Mesenchymal stem cell (in vitro differentiated cells and primary cell): Measurements from ENCODE around the gene P2RX1.

ENCODE experiments used
- DNase-seq: peaks from one replicate; pipeline ENCODE4 v3.0.0-alpha.2; 2013
- H2AFZ ChIP-seq: one replicate; pipeline ENCODE4 v1.6.1; 2013; ENCODE audit warnings: low read depth, mild to moderate bottlenecking, control low read depth, inconsistent platforms, low read length, moderate library complexity
- H2AK5ac ChIP-seq: 2 replicates; pipeline ENCODE4 v1.6.1; 2013; ENCODE audit warnings: low read length, moderate library complexity, mild to moderate bottlenecking, inconsistent platforms; ENCODE audit not compliant: severe bottlenecking
- H2BK120ac ChIP-seq: one replicate; pipeline ENCODE4 v1.6.1; 2013; ENCODE audit warnings: low read depth, mild to moderate bottlenecking, inconsistent platforms, low read length, moderate library complexity
- H2BK12ac ChIP-seq, 2 experiments: one replicate each; pipeline ENCODE4 v1.6.1; 2013; ENCODE audit warnings: inconsistent platforms in 2 of 2, low read length in 2 of 2, mild to moderate bottlenecking in 2 of 2, moderate library complexity in 2 of 2, control low read depth in 1 of 2
- H2BK15ac ChIP-seq: one replicate; pipeline ENCODE4 v1.6.1; 2013; ENCODE audit warnings: mild to moderate bottlenecking, low read depth, inconsistent platforms; ENCODE audit not compliant: poor library complexity, severe bottlenecking
- H2BK5ac ChIP-seq: 2 replicates; pipeline ENCODE4 v1.6.1; 2013; ENCODE audit warnings: low read depth, mild to moderate bottlenecking, low read length, control low read depth, inconsistent platforms; ENCODE audit not compliant: poor library complexity, severe bottlenecking
- H3K14ac ChIP-seq, 2 experiments: one replicate each; pipeline ENCODE4 v1.6.1; 2013; ENCODE audit warnings: inconsistent platforms in 2 of 2, low read length in 2 of 2, control low read depth in 1 of 2, mild to moderate bottlenecking in 1 of 2, moderate library complexity in 1 of 2
- H3K18ac ChIP-seq, 2 experiments: one replicate each; pipeline ENCODE4 v1.6.1; 2013; ENCODE audit warnings: inconsistent platforms in 2 of 2, low read length in 2 of 2, control low read depth in 1 of 2, low read depth in 1 of 2, mild to moderate bottlenecking in 1 of 2
- H3K23ac ChIP-seq, 2 experiments: one replicate each; pipeline ENCODE4 v1.6.1; 2013; ENCODE audit warnings: inconsistent platforms in 2 of 2, low read length in 2 of 2, mild to moderate bottlenecking in 2 of 2, moderate library complexity in 2 of 2, control low read depth in 1 of 2
- H3K27ac ChIP-seq: 2 replicates; pipeline ENCODE4 v1.5.1; 2013; ENCODE audit warnings: mild to moderate bottlenecking, moderate library complexity, low read length, control low read depth, inconsistent platforms; ENCODE audit not compliant: poor library complexity, severe bottlenecking
- H3K27me3 ChIP-seq, 2 experiments: 2 replicates each; pipeline versions ENCODE4 v1.6.1 to v1.7.0; 2013; ENCODE audit warnings: low read length in 2 of 2, mild to moderate bottlenecking in 2 of 2, moderate library complexity in 2 of 2, control low read depth in 1 of 2, inconsistent platforms in 1 of 2; ENCODE audit not compliant: control insufficient read depth in 1 of 2, insufficient read depth in 1 of 2
- H3K36me3 ChIP-seq, 2 experiments: 2 replicates each; pipeline versions ENCODE4 v1.6.1 to v1.7.0; 2013; ENCODE audit warnings: low read length in 2 of 2, control low read depth in 1 of 2, inconsistent platforms in 1 of 2, low read depth in 1 of 2, mild to moderate bottlenecking in 1 of 2; ENCODE audit not compliant: insufficient read depth in 2 of 2, control insufficient read depth in 1 of 2
- H3K4ac ChIP-seq, 2 experiments: one replicate each; pipeline ENCODE4 v1.6.1; 2013; ENCODE audit warnings: inconsistent platforms in 2 of 2, low read length in 2 of 2, mild to moderate bottlenecking in 2 of 2, moderate library complexity in 2 of 2, control low read depth in 1 of 2, low read depth in 1 of 2
- H3K4me1 ChIP-seq: 2 replicates; pipeline ENCODE4 v1.6.1; 2013; ENCODE audit warnings: low read depth, low read length, control low read depth; ENCODE audit not compliant: control insufficient read depth, insufficient read depth
- H3K4me2 ChIP-seq: 2 replicates; pipeline ENCODE4 v1.6.1; 2013; ENCODE audit warnings: low read length, mild to moderate bottlenecking, inconsistent platforms; ENCODE audit not compliant: poor library complexity, severe bottlenecking
- H3K4me3 ChIP-seq, 2 experiments: 2 replicates each; pipeline versions ENCODE4 v1.5.1 to v1.7.0; 2013; ENCODE audit warnings: low read length in 2 of 2, mild to moderate bottlenecking in 2 of 2, control low read depth in 1 of 2, low read depth in 1 of 2; ENCODE audit not compliant: insufficient read depth in 1 of 2
- H3K79me1 ChIP-seq: replicated peaks from 2 replicates; pipeline ENCODE4 v1.6.1; 2013; ENCODE audit warnings: mild to moderate bottlenecking, control low read depth, low read length, inconsistent platforms; ENCODE audit not compliant: poor library complexity, severe bottlenecking
- H3K9ac ChIP-seq: 2 replicates; pipeline ENCODE4 v1.7.0; 2013; ENCODE audit warnings: mild to moderate bottlenecking, low read length, moderate library complexity
- H3K9me3 ChIP-seq: 2 replicates; pipeline ENCODE4 v1.7.0; 2013; ENCODE audit warnings: mild to moderate bottlenecking, low read length; ENCODE audit not compliant: control insufficient read depth
- H4K8ac ChIP-seq: one replicate; pipeline ENCODE4 v1.6.1; 2013; ENCODE audit warnings: inconsistent platforms, mild to moderate bottlenecking, low read length, moderate library complexity
- H4K91ac ChIP-seq: one replicate; pipeline ENCODE4 v1.6.1; 2013; ENCODE audit warnings: mild to moderate bottlenecking, low read length, inconsistent platforms
- WGBS: methylation state at CpG from one replicate; pipeline ENCODE4 v1.1.7; 2013; ENCODE audit warnings: mixed read lengths; 5-methylcytosine and 5-hydroxymethylcytosine counted together

The P2RX1 gene

GRCh38 chr17:3947318-3947810 is 31.1 kb upstream of the P2RX1 start:
- Histone ChIP-seq H3K4me1 (peaks cover 11% of the 10 kb centered on the region), H3K4ac (no peak overlapping the region), H3K79me1 (no peaks in the 10 kb centered on the region), H2BK12ac (no peak overlapping the region), H3K9me3 (no peaks in the 10 kb centered on the region), H3K27me3 (peaks cover 5 to 23% of the 10 kb centered on the region in 2 experiments), H2BK120ac (no peak overlapping the region), H3K18ac (no peak overlapping the region), H3K9ac (no peak overlapping the region), H4K91ac (peak overlapping the region; percentile 87), H3K27ac (no peak overlapping the region), H3K14ac (no peak overlapping the region), H3K4me3 (no peak overlapping the region), H3K36me3 (no peaks in the 10 kb centered on the region), H3K23ac (no peak overlapping the region), H3K4me2 (no peak overlapping the region), H4K8ac (no peak overlapping the region), H2AFZ (no peak overlapping the region), H2AK5ac (no peak overlapping the region), H2BK5ac (no peak overlapping the region), H2BK15ac (no peak overlapping the region)
- 96% methylated on average over 43 of the region's 43 CpGs for WGBS
- no peak for DNase-seq

GRCh38 chr17:3946711-3947235 is 30.5 kb upstream of the P2RX1 start:
- H3K9me3 ChIP-seq: no peaks in the 10 kb centered on the region
- no peak overlapping the region for H2BK5ac ChIP-seq
- no peak overlapping the region for H2BK120ac ChIP-seq
- no peak overlapping the region for H3K4ac ChIP-seq
- H2AFZ ChIP-seq: no peak overlapping the region
- no peaks in the 10 kb centered on the region for H3K79me1 ChIP-seq
- no peak overlapping the region for H3K9ac ChIP-seq
- no peak overlapping the region for H3K27ac ChIP-seq
- no peak overlapping the region for H3K4me2 ChIP-seq
- no peak overlapping the region for H3K18ac ChIP-seq
- peaks cover 7 to 25% of the 10 kb centered on the region in 2 experiments for H3K27me3 ChIP-seq
- peaks cover 11% of the 10 kb centered on the region for H3K4me1 ChIP-seq
- peak overlapping the region in 1 of 2 experiments; percentile 7 for H3K4me3 ChIP-seq
- H3K14ac ChIP-seq: no peak overlapping the region
- H4K91ac ChIP-seq: no peak overlapping the region
- H4K8ac ChIP-seq: no peak overlapping the region
- no peak overlapping the region for H2BK12ac ChIP-seq
- no peak overlapping the region for H2BK15ac ChIP-seq
- DNase-seq: no peak
- no peaks in the 10 kb centered on the region for H3K36me3 ChIP-seq
- no peak overlapping the region for H2AK5ac ChIP-seq
- 75% methylated on average over 5 of the region's 5 CpGs for WGBS
- H3K23ac ChIP-seq: no peak overlapping the region

DNA sequence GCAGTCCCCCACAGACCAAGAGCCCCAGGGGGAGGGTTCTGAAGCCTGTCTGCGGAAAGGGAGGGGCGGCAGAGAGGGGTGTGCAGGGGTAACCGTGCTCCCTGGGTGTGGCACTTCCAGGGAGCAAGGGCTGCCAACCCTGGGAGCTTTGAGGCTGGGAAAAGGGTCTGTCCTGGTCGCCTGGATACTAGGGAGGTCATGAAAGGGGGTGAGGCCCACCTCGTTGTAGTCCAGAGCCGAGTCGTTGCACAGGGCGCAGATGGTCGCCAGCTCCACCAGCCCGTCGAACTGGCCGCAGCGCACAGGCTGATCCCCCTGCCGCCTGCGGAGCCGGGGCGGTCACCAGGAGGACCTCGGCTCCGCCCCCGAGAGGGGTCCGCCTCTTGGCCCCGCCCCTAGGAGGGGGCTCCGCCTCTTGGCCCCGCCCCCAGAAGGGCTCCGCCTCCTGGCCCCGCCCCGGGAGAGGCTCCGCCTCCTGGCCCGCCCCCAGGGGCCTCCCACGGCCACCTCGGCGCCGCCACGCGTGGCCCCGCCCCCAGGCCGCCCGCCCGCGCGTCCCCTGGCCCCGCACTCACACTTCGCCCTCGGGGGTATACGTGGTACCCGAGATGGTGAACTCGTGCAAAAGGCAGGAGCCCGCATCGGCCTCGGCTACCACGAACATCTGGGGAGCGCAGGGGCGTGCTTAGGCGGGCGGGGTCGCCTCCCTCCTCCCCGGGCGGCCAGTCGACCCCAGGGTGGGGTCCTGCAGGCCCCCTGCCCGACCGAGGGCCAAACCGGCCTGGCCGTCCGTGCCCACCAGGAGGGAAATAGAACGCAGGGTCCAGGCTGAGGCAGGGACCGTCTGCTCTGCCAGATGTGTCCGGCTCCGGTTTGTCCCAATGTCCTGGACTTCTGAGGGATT is 28.5 kb upstream of the P2RX1 start:
- peak overlapping the region; percentile 62 for H2BK15ac ChIP-seq
- H2BK120ac ChIP-seq: peak overlapping the region; percentile 88
- H3K14ac ChIP-seq: peak overlapping the region in 1 of 2 experiments; percentile 76
- peak overlapping the region; percentile 93 for H4K8ac ChIP-seq
- no peak overlapping the region for H2AK5ac ChIP-seq
- no peak overlapping the region for H3K9ac ChIP-seq
- no peak overlapping the region for H3K23ac ChIP-seq
- peak overlapping the region; percentile 88 to 96 for H3K18ac ChIP-seq
- no peaks in the 10 kb centered on the region for H3K79me1 ChIP-seq
- H3K36me3 ChIP-seq: no peaks in the 10 kb centered on the region
- H3K4me2 ChIP-seq: peak overlapping the region; percentile 52
- 15% methylated on average over 64 of the region's 68 CpGs for WGBS
- H3K4me3 ChIP-seq: peak overlapping the region; percentile 38 to 59
- H2BK12ac ChIP-seq: peak overlapping the region; percentile 24 to 85
- peak overlapping the region; percentile 88 for H2AFZ ChIP-seq
- peak; percentile 73 for DNase-seq
- H3K4me1 ChIP-seq: peaks cover 11% of the 10 kb centered on the region
- H3K4ac ChIP-seq: peak overlapping the region; percentile 71 to 75
- H3K27ac ChIP-seq: no peak overlapping the region
- H2BK5ac ChIP-seq: no peak overlapping the region
- H4K91ac ChIP-seq: peak overlapping the region; percentile 93
- peaks cover 7 to 29% of the 10 kb centered on the region in 2 experiments for H3K27me3 ChIP-seq
- no peaks in the 10 kb centered on the region for H3K9me3 ChIP-seq

- Histone ChIP-seq H3K14ac (peak overlapping the region in 1 of 2 experiments; percentile 80), H3K4me1 (peaks cover 11% of the 10 kb centered on the region), H3K4ac (no peak overlapping the region), H2BK15ac (no peak overlapping the region), H3K27me3 (peaks cover 7 to 22% of the 10 kb centered on the region in 2 experiments), H3K18ac (no peak overlapping the region), H2AK5ac (no peak overlapping the region), H3K4me2 (no peak overlapping the region), H4K91ac (no peak overlapping the region), H3K36me3 (no peaks in the 10 kb centered on the region), H3K23ac (peak overlapping the region in 1 of 2 experiments; percentile 23), H3K27ac (no peak overlapping the region), H2BK120ac (no peak overlapping the region), H4K8ac (no peak overlapping the region), H2BK12ac (peak overlapping the region in 1 of 2 experiments; percentile 11), H3K9ac (no peak overlapping the region), H3K79me1 (no peaks in the 10 kb centered on the region), H3K4me3 (no peak overlapping the region), H2AFZ (peak overlapping the region; percentile 10), H3K9me3 (no peaks in the 10 kb centered on the region), H2BK5ac (no peak overlapping the region)
- WGBS: 86% methylated on average over 18 of the region's 23 CpGs
- no peak for DNase-seq
These were observed 27.1 kb upstream of the P2RX1 start for GRCh38 chr17:3943240-3943891.
